ENCODE results near the gene ZNF726. TPM values are rescaled to one million over a fixed set of nuclear protein-coding genes. Genes with fewer than 3 reads are reported as not detected.

The ZNF726 gene
- total RNA-seq, 1 donor from 2014 or later = 11.5 TPM

GRCh38 chr19:23908165-23908564 is 6.5 kb upstream of the ZNF726 start:
- peaks cover 15% of the 10 kb centered on the region for H3K9me3 Mint-ChIP-seq (ENCODE audit: unreplicated experiment)
- H3K4me1 Mint-ChIP-seq (ENCODE audit: low read depth, unreplicated experiment) = no peaks in the 10 kb centered on the region
- TF ChIP-seq CTCF (IDR thresholded peaks at IDR 0.05; ENCODE audit: partially characterized antibody, unreplicated experiment) = no peak
- no peak overlapping the region for H3K27ac Mint-ChIP-seq (ENCODE audit: unreplicated experiment)
- H3K4me3 Mint-ChIP-seq (ENCODE audit: unreplicated experiment) = no peak overlapping the region
- no peak for DNase-seq
- peaks cover 2% of the 10 kb centered on the region for H3K27me3 Mint-ChIP-seq (ENCODE audit: unreplicated experiment)
- H3K36me3 Mint-ChIP-seq (ENCODE audit: unreplicated experiment) = peaks cover 7% of the 10 kb centered on the region

- Mint-ChIP-seq H3K36me3 (ENCODE audit: unreplicated experiment) (peaks cover 7% of the 10 kb centered on the region), H3K27ac (ENCODE audit: unreplicated experiment) (no peak overlapping the region), H3K27me3 (ENCODE audit: unreplicated experiment) (peaks cover 2% of the 10 kb centered on the region), H3K9me3 (ENCODE audit: unreplicated experiment) (peaks cover 8% of the 10 kb centered on the region), H3K4me1 (ENCODE audit: low read depth, unreplicated experiment) (no peaks in the 10 kb centered on the region), H3K4me3 (ENCODE audit: unreplicated experiment) (no peak overlapping the region)
- no peak for TF ChIP-seq CTCF (IDR thresholded peaks at IDR 0.05; ENCODE audit: partially characterized antibody, unreplicated experiment)
- DNase-seq = no peak
Observed at GRCh38 chr19:23909222-23909621, 5.5 kb upstream of the ZNF726 start.

- Mint-ChIP-seq H3K27ac (ENCODE audit: unreplicated experiment) (peak overlapping the region; percentile 69), H3K4me3 (ENCODE audit: unreplicated experiment) (peak overlapping the region; percentile 94)
Observed at GRCh38 chr19:23913931-23914330, 755 bp upstream of the ZNF726 start.

GRCh38 chr19:23916991-23917390 is 2.3 kb downstream of the ZNF726 start:
- H3K27me3 Mint-ChIP-seq (ENCODE audit: unreplicated experiment) = no peaks in the 10 kb centered on the region
- peaks cover 1% of the 10 kb centered on the region for H3K9me3 Mint-ChIP-seq (ENCODE audit: unreplicated experiment)
- H3K27ac Mint-ChIP-seq (ENCODE audit: unreplicated experiment) = no peak overlapping the region
- no peak overlapping the region for H3K4me3 Mint-ChIP-seq (ENCODE audit: unreplicated experiment)
- TF ChIP-seq CTCF (IDR thresholded peaks at IDR 0.05; ENCODE audit: partially characterized antibody, unreplicated experiment) = no peak
- no peaks in the 10 kb centered on the region for H3K36me3 Mint-ChIP-seq (ENCODE audit: unreplicated experiment)
- peaks cover 3% of the 10 kb centered on the region for H3K4me1 Mint-ChIP-seq (ENCODE audit: low read depth, unreplicated experiment)
- DNase-seq = no peak

More at GRCh38 chr19:23913931-23914330, 755 bp upstream of the ZNF726 start:
- peaks cover 3% of the 10 kb centered on the region for H3K4me1 Mint-ChIP-seq (ENCODE audit: low read depth, unreplicated experiment)
- TF ChIP-seq CTCF (IDR thresholded peaks at IDR 0.05; ENCODE audit: partially characterized antibody, unreplicated experiment) = no peak
- no peak for DNase-seq
- H3K36me3 Mint-ChIP-seq (ENCODE audit: unreplicated experiment) = no peaks in the 10 kb centered on the region
- no peaks in the 10 kb centered on the region for H3K27me3 Mint-ChIP-seq (ENCODE audit: unreplicated experiment)
- peaks cover 1% of the 10 kb centered on the region for H3K9me3 Mint-ChIP-seq (ENCODE audit: unreplicated experiment)

- H3K4me1 Mint-ChIP-seq (ENCODE audit: low read depth, unreplicated experiment) = peaks cover 3% of the 10 kb centered on the region
- H3K27me3 Mint-ChIP-seq (ENCODE audit: unreplicated experiment) = no peaks in the 10 kb centered on the region
- no peak for DNase-seq
- H3K27ac Mint-ChIP-seq (ENCODE audit: unreplicated experiment) = no peak overlapping the region
- peaks cover 1% of the 10 kb centered on the region for H3K9me3 Mint-ChIP-seq (ENCODE audit: unreplicated experiment)
- no peak overlapping the region for H3K4me3 Mint-ChIP-seq (ENCODE audit: unreplicated experiment)
- TF ChIP-seq CTCF (IDR thresholded peaks at IDR 0.05; ENCODE audit: partially characterized antibody, unreplicated experiment) = no peak
- no peaks in the 10 kb centered on the region for H3K36me3 Mint-ChIP-seq (ENCODE audit: unreplicated experiment)
Observed at GRCh38 chr19:23917856-23918255, 3.2 kb downstream of the ZNF726 start.

All from glutamatergic neuron (in vitro differentiated cells).